Measurements from ENCODE around the gene MYH6. TPM values are rescaled to one million over a fixed set of nuclear protein-coding genes. Genes with fewer than 3 reads are reported as not detected.

Gene MYH6
- total RNA-seq, 1 donor from 2014 or later: not detected

GRCh38 chr14:23376482-23377197, 31.4 kb downstream of the MYH6 start, which contains the start of gene CMTM5:
Gene CMTM5 (plus strand): TSS chr14:23377046. CDS start chr14:23377252, 206 bp downstream.
- DNase-seq: peak; percentile 88

GRCh38 chr14:23375527-23376251, 32.4 kb downstream of the MYH6 start:
- no peak for DNase-seq

GRCh38 chr14:23373041-23373440, 35.0 kb downstream of the MYH6 start:
- DNase-seq: no peak

GRCh38 chr14:23372509-23372908, 35.6 kb downstream of the MYH6 start, which contains the start of gene IL25:
Gene IL25 (plus strand): TSS chr14:23372809.
- no peak for DNase-seq

GRCh38 chr14:23371865-23372264, 36.2 kb downstream of the MYH6 start:
- no peak for DNase-seq

- DNase-seq: no peak
These were observed 37.9 kb downstream of the MYH6 start for GRCh38 chr14:23370221-23370620.

GRCh38 chr14:23366426-23366921, 41.6 kb downstream of the MYH6 start:
- peak; percentile 46 for DNase-seq

GRCh38 chr14:23365732-23366425, 42.2 kb downstream of the MYH6 start:
- peak; percentile 36 for DNase-seq

GRCh38 chr14:23365036-23365731, 42.9 kb downstream of the MYH6 start, which contains the start of gene EFS:
Gene EFS (minus strand): TSS chr14:23365172. CDS start chr14:23365025, 147 bp downstream.
- no peak for DNase-seq

- DNase-seq: peak; percentile 63
These were observed 43.7 kb downstream of the MYH6 start for GRCh38 chr14:23364164-23365035.

GRCh38 chr14:23362200-23362599, 45.9 kb downstream of the MYH6 start:
- no peak for DNase-seq

GRCh38 chr14:23361763-23362162, 46.3 kb downstream of the MYH6 start:
- DNase-seq: no peak

GRCh38 chr14:23361320-23361719, 46.8 kb downstream of the MYH6 start:
- DNase-seq: no peak

- DNase-seq: peak; percentile 19
These were observed 47.6 kb downstream of the MYH6 start for GRCh38 chr14:23360496-23360895.

- no peak for DNase-seq
These were observed 48.2 kb downstream of the MYH6 start for GRCh38 chr14:23359722-23360447.

GRCh38 chr14:23359167-23359626, 48.9 kb downstream of the MYH6 start:
- no peak for DNase-seq

- DNase-seq: no peak
These were observed 49.4 kb downstream of the MYH6 start for GRCh38 chr14:23358553-23359166.

GRCh38 chr14:23358042-23358441, 50.0 kb downstream of the MYH6 start:
- DNase-seq: no peak

- no peak for DNase-seq
These were observed 50.8 kb downstream of the MYH6 start for GRCh38 chr14:23357261-23357660.

GRCh38 chr14:23356662-23357061, 51.4 kb downstream of the MYH6 start:
- no peak for DNase-seq
